Dermis blood vessel endothelial cell (primary cell): Measurements from ENCODE around the gene FERMT3. TPM values are rescaled to one million over a fixed set of nuclear protein-coding genes. Genes with fewer than 3 reads are reported as not detected.

ENCODE experiments used
- DNase-seq: peaks from one replicate; pipeline ENCODE4 v3.0.0; 2010
- total RNA-seq: library from RNA; depleted of rRNA; stranded (reverse); fragments of >200 nt; gene quantifications from 2 replicates; pipeline ENCODE4 v1.2.3, GENCODE V29; 2014

Gene FERMT3
- total RNA-seq, 1 donor from 2014 or later = 6.5 TPM

GRCh38 chr11:64186492-64187165, 19.9 kb upstream of the FERMT3 start:
- DNase-seq = peak; percentile 33

- no peak for DNase-seq
These were observed 14.1 kb upstream of the FERMT3 start for GRCh38 chr11:64192434-64192833.

GRCh38 chr11:64196626-64197025, 9.9 kb upstream of the FERMT3 start:
- no peak for DNase-seq

- DNase-seq = no peak
These were observed 8.0 kb upstream of the FERMT3 start for GRCh38 chr11:64198511-64198910.

GRCh38 chr11:64201543-64201942, 5.0 kb upstream of the FERMT3 start:
- DNase-seq = no peak

- no peak for DNase-seq
These were observed 3.5 kb upstream of the FERMT3 start for GRCh38 chr11:64202992-64203391.

GRCh38 chr11:64203421-64204079, 3.0 kb upstream of the FERMT3 start:
- no peak for DNase-seq

- DNase-seq = no peak
These were observed 2.5 kb upstream of the FERMT3 start for GRCh38 chr11:64204080-64204440.

GRCh38 chr11:64204464-64204989, 2.0 kb upstream of the FERMT3 start:
- peak; percentile 97 for DNase-seq

GRCh38 chr11:64207256-64208085, 950 bp downstream of the FERMT3 start:
- peak; percentile 67 for DNase-seq

GRCh38 chr11:64208086-64208795, 1.7 kb downstream of the FERMT3 start:
- DNase-seq = no peak

GRCh38 chr11:64208796-64209562, 2.5 kb downstream of the FERMT3 start:
- DNase-seq = no peak

- no peak for DNase-seq
These were observed 3.0 kb downstream of the FERMT3 start for GRCh38 chr11:64209563-64209843.

- no peak for DNase-seq
These were observed 3.9 kb downstream of the FERMT3 start for GRCh38 chr11:64210301-64211020.

GRCh38 chr11:64211181-64211872, 4.8 kb downstream of the FERMT3 start:
- no peak for DNase-seq

- no peak for DNase-seq
These were observed 10.4 kb downstream of the FERMT3 start for GRCh38 chr11:64216879-64217278.

GRCh38 chr11:64218628-64219353, 12.3 kb downstream of the FERMT3 start:
- no peak for DNase-seq

- DNase-seq = no peak
These were observed 12.8 kb downstream of the FERMT3 start for GRCh38 chr11:64219354-64219684.

- no peak for DNase-seq
These were observed 13.2 kb downstream of the FERMT3 start for GRCh38 chr11:64219755-64220154.

- DNase-seq = no peak
These were observed 13.8 kb downstream of the FERMT3 start for GRCh38 chr11:64220271-64220670.
